ENCODE measurements around the gene TICAM1.
"Not testable (repeated sequence)": the region's sequence is repeated elsewhere in the genome, so short reads cannot be mapped to it uniquely, and the experiment has no call there.

The TICAM1 gene

GRCh38 chr19:4844348-4845179 is 13.1 kb upstream of the TICAM1 start:
- Histone ChIP-seq H3K36me3 (ENCODE audit: insufficient read depth, low read length) (peaks cover 6% of the 10 kb centered on the region; the same call in 1 of the 2 replicates), H3K4me1 (ENCODE audit: control insufficient read depth, insufficient read depth, low read length, unreplicated experiment) (peaks cover 3% of the 10 kb centered on the region), H3K4me3 (ENCODE audit: low read depth, low read length) (no peak overlapping the region), H3K27me3 (ENCODE audit: insufficient read depth, low read length) (no peaks in the 10 kb centered on the region), H3K27ac (ENCODE audit: low read depth, low read length) (no peak overlapping the region), H3K79me2 (ENCODE audit: control insufficient read depth, insufficient read depth, low read length, unreplicated experiment) (no peaks in the 10 kb centered on the region), H2AFZ (ENCODE audit: low read length, unreplicated experiment) (no peak overlapping the region)

GRCh38 chr19:4843647-4843965 is 12.1 kb upstream of the TICAM1 start:
- H3K27me3 ChIP-seq (ENCODE audit: insufficient read depth, low read length): no peaks in the 10 kb centered on the region
- no peaks in the 10 kb centered on the region for H3K79me2 ChIP-seq (ENCODE audit: control insufficient read depth, insufficient read depth, low read length, unreplicated experiment)
- H3K36me3 ChIP-seq (ENCODE audit: insufficient read depth, low read length): peaks cover 6% of the 10 kb centered on the region; the same call in 1 of the 2 replicates
- no peak overlapping the region for H3K4me3 ChIP-seq (ENCODE audit: low read depth, low read length)
- H3K4me1 ChIP-seq (ENCODE audit: control insufficient read depth, insufficient read depth, low read length, unreplicated experiment): peaks cover 3% of the 10 kb centered on the region
- H3K27ac ChIP-seq (ENCODE audit: low read depth, low read length): no peak overlapping the region
- H2AFZ ChIP-seq (ENCODE audit: low read length, unreplicated experiment): no peak overlapping the region

GRCh38 chr19:4839192-4839591 is 7.7 kb upstream of the TICAM1 start:
- Histone ChIP-seq H3K36me3 (ENCODE audit: insufficient read depth, low read length) (peaks cover 3% of the 10 kb centered on the region; the same call in 1 of the 2 replicates), H3K4me3 (ENCODE audit: low read depth, low read length) (no peak overlapping the region), H3K27me3 (ENCODE audit: insufficient read depth, low read length) (no peaks in the 10 kb centered on the region), H3K4me1 (ENCODE audit: control insufficient read depth, insufficient read depth, low read length, unreplicated experiment) (peaks cover 3% of the 10 kb centered on the region), H3K27ac (ENCODE audit: low read depth, low read length) (no peak overlapping the region), H2AFZ (ENCODE audit: low read length, unreplicated experiment) (no peak overlapping the region), H3K79me2 (ENCODE audit: control insufficient read depth, insufficient read depth, low read length, unreplicated experiment) (no peaks in the 10 kb centered on the region)

- Histone ChIP-seq H3K79me2 (ENCODE audit: control insufficient read depth, insufficient read depth, low read length, unreplicated experiment) (peaks cover 25% of the 10 kb centered on the region), H3K36me3 (ENCODE audit: insufficient read depth, low read length) (no peaks in the 10 kb centered on the region), H3K27ac (ENCODE audit: low read depth, low read length) (no peak overlapping the region), H3K27me3 (ENCODE audit: insufficient read depth, low read length) (no peaks in the 10 kb centered on the region), H3K4me1 (ENCODE audit: control insufficient read depth, insufficient read depth, low read length, unreplicated experiment) (no peaks in the 10 kb centered on the region), H2AFZ (ENCODE audit: low read length, unreplicated experiment) (no peak overlapping the region), H3K4me3 (ENCODE audit: low read depth, low read length) (no peak overlapping the region)
These were observed 1.3 kb upstream of the TICAM1 start for GRCh38 chr19:4832776-4833175.

- Histone ChIP-seq H3K27ac (ENCODE audit: low read depth, low read length) (peak overlapping the region; percentile 65; the same call in 1 of the 2 replicates), H3K4me3 (ENCODE audit: low read depth, low read length) (peak overlapping the region; percentile 95), H3K79me2 (ENCODE audit: control insufficient read depth, insufficient read depth, low read length, unreplicated experiment) (peaks cover 25% of the 10 kb centered on the region), H2AFZ (ENCODE audit: low read length, unreplicated experiment) (peak overlapping the region; percentile 88)
- not testable (repeated sequence) for H3K27me3 ChIP-seq (ENCODE audit: insufficient read depth, low read length); H3K36me3 ChIP-seq (ENCODE audit: insufficient read depth, low read length); H3K4me1 ChIP-seq (ENCODE audit: control insufficient read depth, insufficient read depth, low read length, unreplicated experiment)
These were observed 448 bp upstream of the TICAM1 start for GRCh38 chr19:4831979-4832340.

GRCh38 chr19:4830768-4831265 is 695 bp downstream of the TICAM1 start:
- H2AFZ ChIP-seq (ENCODE audit: low read length, unreplicated experiment): no peak overlapping the region

GRCh38 chr19:4830332-4830731 is 1.2 kb downstream of the TICAM1 start:
- Histone ChIP-seq H3K27ac (ENCODE audit: low read depth, low read length) (no peak overlapping the region), H3K79me2 (ENCODE audit: control insufficient read depth, insufficient read depth, low read length, unreplicated experiment) (peaks cover 29% of the 10 kb centered on the region), H3K4me1 (ENCODE audit: control insufficient read depth, insufficient read depth, low read length, unreplicated experiment) (no peaks in the 10 kb centered on the region), H3K4me3 (ENCODE audit: low read depth, low read length) (peak overlapping the region; percentile 95), H2AFZ (ENCODE audit: low read length, unreplicated experiment) (no peak overlapping the region), H3K27me3 (ENCODE audit: insufficient read depth, low read length) (no peaks in the 10 kb centered on the region), H3K36me3 (ENCODE audit: insufficient read depth, low read length) (no peaks in the 10 kb centered on the region)

More at GRCh38 chr19:4830768-4831265, 695 bp downstream of the TICAM1 start:
- H3K79me2 ChIP-seq (ENCODE audit: control insufficient read depth, insufficient read depth, low read length, unreplicated experiment): peaks cover 29% of the 10 kb centered on the region
- H3K27me3 ChIP-seq (ENCODE audit: insufficient read depth, low read length): no peaks in the 10 kb centered on the region
- peak overlapping the region; percentile 95 for H3K4me3 ChIP-seq (ENCODE audit: low read depth, low read length)
- no peaks in the 10 kb centered on the region for H3K36me3 ChIP-seq (ENCODE audit: insufficient read depth, low read length)
- no peaks in the 10 kb centered on the region for H3K4me1 ChIP-seq (ENCODE audit: control insufficient read depth, insufficient read depth, low read length, unreplicated experiment)
- peak overlapping the region; percentile 65 for H3K27ac ChIP-seq (ENCODE audit: low read depth, low read length)

- peaks cover 32% of the 10 kb centered on the region for H3K79me2 ChIP-seq (ENCODE audit: control insufficient read depth, insufficient read depth, low read length, unreplicated experiment)
- H3K4me3 ChIP-seq (ENCODE audit: low read depth, low read length): no peak overlapping the region
- no peak overlapping the region for H3K27ac ChIP-seq (ENCODE audit: low read depth, low read length)
- H2AFZ ChIP-seq (ENCODE audit: low read length, unreplicated experiment): no peak overlapping the region
- no peaks in the 10 kb centered on the region for H3K36me3 ChIP-seq (ENCODE audit: insufficient read depth, low read length)
- no peaks in the 10 kb centered on the region for H3K27me3 ChIP-seq (ENCODE audit: insufficient read depth, low read length)
- no peaks in the 10 kb centered on the region for H3K4me1 ChIP-seq (ENCODE audit: control insufficient read depth, insufficient read depth, low read length, unreplicated experiment)
These were observed 2.4 kb downstream of the TICAM1 start for GRCh38 chr19:4829001-4829712.

- Histone ChIP-seq H3K4me3 (ENCODE audit: low read depth, low read length) (no peak overlapping the region), H3K27ac (ENCODE audit: low read depth, low read length) (no peak overlapping the region), H2AFZ (ENCODE audit: low read length, unreplicated experiment) (no peak overlapping the region), H3K36me3 (ENCODE audit: insufficient read depth, low read length) (no peaks in the 10 kb centered on the region), H3K4me1 (ENCODE audit: control insufficient read depth, insufficient read depth, low read length, unreplicated experiment) (no peaks in the 10 kb centered on the region), H3K79me2 (ENCODE audit: control insufficient read depth, insufficient read depth, low read length, unreplicated experiment) (peaks cover 14% of the 10 kb centered on the region), H3K27me3 (ENCODE audit: insufficient read depth, low read length) (no peaks in the 10 kb centered on the region)
These were observed 7.9 kb downstream of the TICAM1 start for GRCh38 chr19:4823577-4823976.

- not testable (repeated sequence) for H3K36me3 ChIP-seq (ENCODE audit: insufficient read depth, low read length); H2AFZ ChIP-seq (ENCODE audit: low read length, unreplicated experiment); H3K4me1 ChIP-seq (ENCODE audit: control insufficient read depth, insufficient read depth, low read length, unreplicated experiment); H3K4me3 ChIP-seq (ENCODE audit: low read depth, low read length); H3K27ac ChIP-seq (ENCODE audit: low read depth, low read length); H3K27me3 ChIP-seq (ENCODE audit: insufficient read depth, low read length)
- peaks cover 14% of the 10 kb centered on the region for H3K79me2 ChIP-seq (ENCODE audit: control insufficient read depth, insufficient read depth, low read length, unreplicated experiment)
These were observed 9.2 kb downstream of the TICAM1 start for GRCh38 chr19:4822354-4822753.

GRCh38 chr19:4821265-4821664 is 10.2 kb downstream of the TICAM1 start:
- H3K4me3 ChIP-seq (ENCODE audit: low read depth, low read length): no peak overlapping the region
- no peaks in the 10 kb centered on the region for H3K4me1 ChIP-seq (ENCODE audit: control insufficient read depth, insufficient read depth, low read length, unreplicated experiment)
- no peak overlapping the region for H3K27ac ChIP-seq (ENCODE audit: low read depth, low read length)
- peaks cover 10% of the 10 kb centered on the region for H3K79me2 ChIP-seq (ENCODE audit: control insufficient read depth, insufficient read depth, low read length, unreplicated experiment)
- no peaks in the 10 kb centered on the region for H3K36me3 ChIP-seq (ENCODE audit: insufficient read depth, low read length)
- H2AFZ ChIP-seq (ENCODE audit: low read length, unreplicated experiment): no peak overlapping the region
- no peaks in the 10 kb centered on the region for H3K27me3 ChIP-seq (ENCODE audit: insufficient read depth, low read length)
